SK-N-SH (cell line): Measurements from ENCODE around the gene PCED1B. TPM values are rescaled to one million over a fixed set of nuclear protein-coding genes. Genes with fewer than 3 reads are reported as not detected.

Experiments used
- CTCF ChIA-PET: fragments of 300-600, 350-600 bp; formaldehyde crosslinking; extraction: SDS; loops from one replicate; lab custom pipeline; 2021; lab: Yijun Ruan, JAX
- POLR2A ChIA-PET: fragments of 350-600 bp; sonication (Branson Sonifier 250); formaldehyde crosslinking; extraction: SDS; loops from one replicate; lab custom pipeline; 2020; ENCODE audit warnings: antibody characterized with exemption, inconsistent platforms; lab: Yijun Ruan, JAX
- DNase-seq: peaks from one replicate; pipeline ENCODE4 v3.0.0; 2012
- H2AFZ ChIP-seq: fragments of 200-600 bp; sonication (generic); 2 replicates; pipeline ENCODE4 v1.8.1; 2016; ENCODE audit warnings: antibody characterized with exemption, mild to moderate bottlenecking, low read depth
- H3F3A ChIP-seq: fragments of 200-600 bp; sonication (generic); replicated peaks from 2 replicates; pipeline ENCODE3; 2016; ENCODE audit warnings: antibody characterized with exemption, mild to moderate bottlenecking; ENCODE audit not compliant: insufficient read depth
- H3K27ac ChIP-seq, 2 experiments: fragments of 200-500 bp in 1 of 2; fragments of 200-600 bp in 1 of 2; sonication (Bioruptor generic) in 1 of 2; sonication (generic), shearing (Covaris generic) in 1 of 2; 2 replicates each; pipeline versions ENCODE4 v1.5.1 to v1.6.1; 2014 to 2016; ENCODE audit warnings: low read depth in 2 of 2, inconsistent platforms in 1 of 2, low read length in 1 of 2, mild to moderate bottlenecking in 1 of 2, mixed read lengths in 1 of 2
- H3K27me3 ChIP-seq: fragments of 200-600 bp; sonication (generic), shearing (Covaris generic); 2 replicates; pipeline ENCODE4 v1.6.1; 2016; ENCODE audit warnings: mixed run types; ENCODE audit not compliant: insufficient read depth
- H3K36me3 ChIP-seq, 2 experiments: fragments of 200-500 bp in 1 of 2; fragments of 200-600 bp in 1 of 2; sonication (Bioruptor generic) in 1 of 2; sonication (generic) in 1 of 2; replicated peaks in 1 of 2; 2 replicates each; pipeline versions ENCODE3 to v1.5.1; 2014 to 2016; ENCODE audit warnings: low read length in 1 of 2, mild to moderate bottlenecking in 1 of 2; ENCODE audit not compliant: insufficient read depth in 2 of 2, control insufficient read depth in 1 of 2
- H3K4me1 ChIP-seq, 2 experiments: fragments of 200-500 bp in 1 of 2; fragments of 200-600 bp in 1 of 2; sonication (Bioruptor generic) in 1 of 2; sonication (generic), shearing (Covaris generic) in 1 of 2; 2 replicates each; pipeline versions ENCODE4 v1.5.1 to v1.6.1; 2014 to 2016; ENCODE audit warnings: low read depth in 1 of 2, low read length in 1 of 2, mixed run types in 1 of 2; ENCODE audit not compliant: insufficient read depth in 2 of 2, control insufficient read depth in 1 of 2
- H3K4me2 ChIP-seq: fragments of 200-600 bp; sonication (generic), shearing (Covaris generic); 2 replicates; pipeline ENCODE4 v1.6.1; 2017; ENCODE audit warnings: mixed run types
- H3K4me3 ChIP-seq, 2 experiments: fragments of 200-500 bp in 1 of 2; fragments of 200-600 bp in 1 of 2; sonication (Bioruptor generic) in 1 of 2; sonication (generic), shearing (Covaris generic) in 1 of 2; 2 replicates each; pipeline versions ENCODE4 v1.5.1 to v1.8.1; 2014 to 2016; ENCODE audit warnings: low read depth in 2 of 2, inconsistent platforms in 1 of 2, low read length in 1 of 2, mild to moderate bottlenecking in 1 of 2, mixed read lengths in 1 of 2, moderate library complexity in 1 of 2
- H3K79me2 ChIP-seq: fragments of 200-600 bp; sonication (generic); 2 replicates; pipeline ENCODE4 v1.8.1; 2017; ENCODE audit warnings: mild to moderate bottlenecking; ENCODE audit not compliant: insufficient read depth
- H3K9ac ChIP-seq: fragments of 200-600 bp; sonication (generic); 2 replicates; pipeline ENCODE4 v1.6.1; 2017; ENCODE audit warnings: mixed run types
- H3K9me2 ChIP-seq: fragments of 200-600 bp; sonication (generic); 2 replicates; pipeline ENCODE4 v1.6.1; 2017; ENCODE audit warnings: mixed run types
- H3K9me3 ChIP-seq: fragments of 200-600 bp; sonication (generic); 2 replicates; pipeline ENCODE4 v1.6.1; 2017; ENCODE audit warnings: mixed run types, mild to moderate bottlenecking, moderate library complexity
- H4K20me1 ChIP-seq: fragments of 200-600 bp; sonication (generic); 2 replicates; pipeline ENCODE4 v1.6.1; 2017; ENCODE audit warnings: mild to moderate bottlenecking, mixed run types; ENCODE audit not compliant: insufficient read depth
- CHD2 ChIP-seq: fragments of 150-350 bp; IDR thresholded peaks from 2 replicates; pipeline ENCODE4 v1.6.1; 2018; ENCODE audit warnings: low read length; ENCODE audit not compliant: partially characterized antibody
- CTCF ChIP-seq: fragments of 200-600 bp; sonication (generic); IDR thresholded peaks from 2 replicates; pipeline ENCODE4 v1.6.1; 2017; ENCODE audit warnings: antibody characterized with exemption, mild to moderate bottlenecking, moderate library complexity
- FOXJ3 ChIP-seq: sonication (generic); formaldehyde crosslinking; IDR thresholded peaks from 2 replicates; pipeline ENCODE4 v1.5.1; 2020; ENCODE audit warnings: mild to moderate bottlenecking, missing genetic modification reagents
- GABPA ChIP-seq: IDR thresholded peaks from 2 replicates; pipeline ENCODE4 v1.4.0; 2012; ENCODE audit warnings: low read depth, mild to moderate bottlenecking
- MXI1 ChIP-seq: IDR thresholded peaks from 2 replicates; pipeline ENCODE4 v1.6.1; 2012; ENCODE audit warnings: mild to moderate bottlenecking, low read depth, low read length, improper control_type of control experiment
- TCF12 ChIP-seq: IDR thresholded peaks from 2 replicates; pipeline ENCODE4 v1.4.0; 2012
- USF2 ChIP-seq: fragments of 150-350 bp; IDR thresholded peaks from 2 replicates; pipeline ENCODE4 v1.6.1; 2017; ENCODE audit warnings: antibody characterized with exemption, low read length, low read depth, borderline replicate concordance
- WGBS: methylation state at CpG from one replicate; pipeline ENCODE4 v1.1.6; 2017; ENCODE audit warnings: low lambda C conversion rate; 5-methylcytosine and 5-hydroxymethylcytosine counted together
- polyA plus RNA-seq, 3 experiments: library from polyadenylated mRNA; depleted of rRNA; stranded (reverse); fragments of >200 nt; gene quantifications; 2 replicates each; pipeline ENCODE4 v1.2.3, GENCODE V29; 2012

The PCED1B gene
- polyA plus RNA-seq, 1 of the 3 experiments (the other 2 are of a cell fraction): 0.21 TPM

GRCh38 chr12:47188576-47189441 is 109.4 kb downstream of the PCED1B start:
- 0 out of 4 replicates have a peak, but pooled peaks cover 0 to 7% of the 10 kb centered on the region in 2 experiments for H3K4me1 ChIP-seq
- no peaks in the 10 kb centered on the region for H3K9me3 ChIP-seq
- no peaks in the 10 kb centered on the region for H3F3A ChIP-seq
- ChIA-PET POLR2A (no interaction called here), CTCF (no interaction called here)
- H3K9ac ChIP-seq: no peak overlapping the region
- TF ChIP-seq USF2 (no peak), CTCF (no peak)
- H3K4me2 ChIP-seq: no peak overlapping the region
- H3K79me2 ChIP-seq: no peaks in the 10 kb centered on the region
- no peaks in the 10 kb centered on the region for H3K9me2 ChIP-seq
- H3K27ac ChIP-seq: peak overlapping the region in 1 of 2 experiments; percentile 33; a peak in 2 of 4 replicates
- no peaks in the 10 kb centered on the region for H4K20me1 ChIP-seq
- H3K27me3 ChIP-seq: peaks cover 8% of the 10 kb centered on the region
- DNase-seq: no peak
- 3% methylated on average over 6 of the region's 6 CpGs for WGBS
- H2AFZ ChIP-seq: peak overlapping the region; percentile 27; the same call in 1 of the 2 replicates
- no peak overlapping the region for H3K4me3 ChIP-seq
- no peaks in the 10 kb centered on the region for H3K36me3 ChIP-seq

- Histone ChIP-seq H3K27ac (peak overlapping the region in 1 of 2 experiments; percentile 33; a peak in 1 of 4 replicates), H3K79me2 (no peaks in the 10 kb centered on the region), H3K9me3 (no peaks in the 10 kb centered on the region), H3K4me3 (no peak overlapping the region), H2AFZ (no peak overlapping the region), H3K9me2 (no peaks in the 10 kb centered on the region), H3K36me3 (no peaks in the 10 kb centered on the region), H3K27me3 (no peaks in the 10 kb centered on the region; the same call in 1 of the 2 replicates), H3K4me2 (peak overlapping the region; percentile 23), H3K4me1 (0 out of 4 replicates have a peak, but pooled peaks cover 0 to 7% of the 10 kb centered on the region in 2 experiments), H3F3A (no peaks in the 10 kb centered on the region), H4K20me1 (no peaks in the 10 kb centered on the region), H3K9ac (no peak overlapping the region)
- ChIA-PET POLR2A (no interaction called here), CTCF (no interaction called here)
- WGBS: 17% methylated on average over 3 of the region's 3 CpGs
- TF ChIP-seq CHD2: no peak
- no peak for TF ChIP-seq MXI1
- no peak for TF ChIP-seq FOXJ3 (CRISPR knock-in tag)
- DNase-seq: no peak
These were observed 110.3 kb downstream of the PCED1B start for GRCh38 chr12:47189728-47190127.

DNA sequence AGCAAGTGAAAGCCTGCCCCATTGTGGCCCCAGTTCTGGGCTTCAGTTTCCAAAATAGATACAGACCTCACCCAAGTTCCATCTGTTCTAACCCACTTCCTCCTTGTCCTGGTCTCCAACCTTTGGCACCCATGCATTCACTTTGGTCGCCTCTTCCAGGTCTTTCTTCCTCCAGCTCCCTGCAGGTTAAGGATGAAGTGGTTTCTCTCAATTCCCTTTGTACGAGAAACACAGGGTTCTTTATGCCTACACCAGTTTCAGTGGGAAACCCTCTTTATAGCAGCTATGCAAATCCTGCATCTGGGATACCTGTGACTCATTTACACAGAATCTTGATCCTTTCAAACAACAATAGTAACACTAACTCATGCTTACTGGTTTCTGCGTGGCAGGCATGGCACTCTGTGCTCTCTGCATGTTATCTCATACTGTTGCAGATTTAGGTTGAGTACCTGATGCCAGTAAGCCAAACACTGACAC is 110.9 kb downstream of the PCED1B start:
- WGBS: 5% methylated on average over 3 of the region's 3 CpGs
- CTCF ChIA-PET: no interaction called here
- no peak overlapping the region for H2AFZ ChIP-seq
- no peaks in the 10 kb centered on the region for H3K79me2 ChIP-seq
- H3K36me3 ChIP-seq: no peaks in the 10 kb centered on the region
- no peak overlapping the region for H3K9ac ChIP-seq
- no peaks in the 10 kb centered on the region for H3K9me3 ChIP-seq
- POLR2A ChIA-PET: no interaction called here
- TF ChIP-seq TCF12: no peak
- TF ChIP-seq GABPA: no peak
- no peaks in the 10 kb centered on the region for H3K9me2 ChIP-seq
- no peak overlapping the region for H3K27ac ChIP-seq
- 0 out of 4 replicates have a peak, but pooled peaks cover 0 to 7% of the 10 kb centered on the region in 2 experiments for H3K4me1 ChIP-seq
- H3K4me2 ChIP-seq: peak overlapping the region; percentile 23
- no peaks in the 10 kb centered on the region for H3F3A ChIP-seq
- H3K4me3 ChIP-seq: no peak overlapping the region
- no peak for DNase-seq
- H3K27me3 ChIP-seq: no peaks in the 10 kb centered on the region; the same call in 1 of the 2 replicates
- no peaks in the 10 kb centered on the region for H4K20me1 ChIP-seq
